COLO668 (cell line): ENCODE measurements around the gene NGEF.

Experiments used
- DNase-seq: peaks from one replicate; lab custom pipeline; 2025; ENCODE audit not compliant: unreplicated experiment; lab: John Stamatoyannopoulos, UW

NGEF gene

GRCh38 chr2:232846055-232846454, 167.0 kb downstream of the NGEF start:
- no peak for DNase-seq

- DNase-seq = no peak
Observed at GRCh38 chr2:232843834-232844233, 169.2 kb downstream of the NGEF start.

GRCh38 chr2:232842689-232843088, 170.4 kb downstream of the NGEF start:
- no peak for DNase-seq

DNA sequence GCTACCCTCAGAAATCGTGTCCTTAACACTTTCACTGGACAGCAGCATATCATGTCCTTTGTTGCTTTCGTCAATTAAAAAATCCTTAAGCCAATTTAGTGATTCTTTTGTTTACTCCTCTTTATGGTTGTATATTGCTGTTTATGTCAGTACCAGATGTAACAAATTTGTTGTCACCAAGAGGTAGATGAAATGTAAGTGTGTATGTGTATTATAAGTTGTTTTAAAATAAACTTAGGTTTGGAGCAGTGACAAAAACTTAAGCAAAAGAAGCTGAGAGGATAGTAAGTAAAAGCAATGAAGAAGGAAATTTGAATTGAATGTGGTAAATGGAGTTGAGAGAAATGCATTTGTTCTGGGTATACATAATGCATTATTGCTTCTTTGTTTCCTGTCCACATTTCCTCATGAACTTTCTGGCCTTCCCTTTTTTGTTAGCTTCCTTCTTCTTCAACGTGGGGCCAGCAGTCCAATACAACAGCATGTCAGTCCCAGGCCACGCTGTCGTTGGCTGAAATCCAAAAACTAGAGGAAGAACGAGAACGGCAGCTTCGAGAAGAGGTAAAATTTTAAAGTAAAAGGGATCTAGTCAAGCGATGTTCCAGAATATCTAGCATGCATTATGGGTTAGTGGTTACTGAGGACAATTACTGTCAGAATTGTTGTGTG, 173.5 kb downstream of the NGEF start:
- DNase-seq = no peak

GRCh38 chr2:232838406-232838874, 174.6 kb downstream of the NGEF start:
- no peak for DNase-seq

- DNase-seq = no peak
Observed at GRCh38 chr2:232836934-232837333, 176.1 kb downstream of the NGEF start.

DNA sequence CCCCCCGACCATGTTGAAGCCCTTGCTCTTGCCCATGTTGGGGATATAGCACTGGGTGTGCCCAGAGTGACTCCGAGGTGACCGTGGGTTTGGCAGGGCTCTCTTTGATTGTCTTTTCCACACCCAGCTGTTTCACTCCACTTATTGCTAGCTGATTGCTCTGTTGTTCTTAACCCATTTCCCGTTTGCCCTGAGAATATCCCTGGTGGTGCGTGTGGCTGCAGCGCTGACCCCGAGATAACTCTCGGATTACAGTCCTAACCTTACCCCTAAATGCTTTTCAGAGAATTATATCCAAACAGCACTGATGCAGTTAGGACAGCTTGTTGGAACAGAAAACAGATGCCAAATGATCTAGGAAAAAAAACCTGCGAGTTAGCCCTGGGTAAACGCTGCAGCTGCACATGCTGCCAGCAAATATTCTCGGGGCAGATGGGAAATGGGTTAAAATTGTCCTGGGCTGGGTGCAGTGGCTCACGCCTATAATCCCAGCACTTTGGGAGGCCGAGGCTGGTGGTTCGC, 177.3 kb downstream of the NGEF start:
- DNase-seq = no peak

GRCh38 chr2:232833830-232834229, 179.2 kb downstream of the NGEF start:
- no peak for DNase-seq

DNA sequence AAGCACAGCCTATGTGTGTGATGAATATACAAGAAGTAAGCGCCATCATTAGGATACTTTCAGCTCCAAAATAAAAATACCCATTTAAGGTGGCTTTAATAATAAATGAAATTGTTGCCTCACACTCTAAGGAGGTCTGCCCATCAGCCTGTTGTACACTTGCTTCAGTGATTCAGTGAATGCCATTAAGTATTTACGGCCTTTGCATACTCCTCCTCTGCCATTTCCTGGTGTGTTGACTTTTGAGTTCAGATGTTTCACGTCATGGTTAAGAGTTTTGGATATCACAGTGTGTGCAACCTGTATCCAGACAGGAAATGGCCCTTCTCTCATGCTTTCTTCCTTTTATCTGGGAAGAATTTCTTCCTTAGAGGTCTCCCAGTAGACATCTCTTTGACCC, 181.6 kb downstream of the NGEF start:
- DNase-seq = no peak

DNA sequence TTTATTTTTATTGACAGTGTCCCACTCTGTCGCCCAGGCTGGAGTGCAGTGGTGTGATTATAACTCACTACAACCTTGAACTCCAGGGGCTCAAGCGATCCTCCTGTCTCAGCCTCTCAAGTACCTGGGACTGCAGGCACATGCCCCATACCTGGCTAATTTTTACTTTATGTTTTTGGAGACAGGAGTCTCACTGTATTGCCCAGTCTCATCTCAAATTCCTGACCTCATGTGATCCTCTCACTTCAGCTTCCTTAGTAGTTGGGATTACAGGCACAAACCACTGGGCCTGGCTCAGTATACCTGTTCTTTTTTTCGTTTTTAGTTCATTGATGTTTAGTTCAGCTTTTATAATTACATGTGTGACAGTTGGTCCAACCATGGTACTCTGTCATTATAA, 183.1 kb downstream of the NGEF start:
- no peak for DNase-seq
